Endodermal cell (in vitro differentiated cells): ENCODE measurements around the gene SH3GL1. TPM values are rescaled to one million over a fixed set of nuclear protein-coding genes. Genes with fewer than 3 reads are reported as not detected.

Source experiments
- DNase-seq: peaks from one replicate; pipeline ENCODE4 v3.0.0-alpha.2; 2017
- H3K27ac ChIP-seq: 2 replicates; pipeline ENCODE4 v1.5.1; 2013; ENCODE audit warnings: mild to moderate bottlenecking, low read depth, low read length, moderate library complexity
- H3K27me3 ChIP-seq: 2 replicates; pipeline ENCODE4 v1.6.1; 2013; ENCODE audit warnings: mild to moderate bottlenecking, low read length, moderate library complexity; ENCODE audit not compliant: insufficient read depth, control insufficient read depth, poor library complexity, severe bottlenecking
- H3K36me3 ChIP-seq: 2 replicates; pipeline ENCODE4 v1.7.0; 2013; ENCODE audit warnings: mild to moderate bottlenecking, low read length, moderate library complexity; ENCODE audit not compliant: control insufficient read depth, insufficient read depth
- H3K4me1 ChIP-seq: one replicate; pipeline ENCODE4 v1.7.0; 2013; ENCODE audit warnings: low read length; ENCODE audit not compliant: control insufficient read depth, insufficient read depth
- H3K4me3 ChIP-seq: 2 replicates; pipeline ENCODE4 v1.5.1; 2013; ENCODE audit warnings: mild to moderate bottlenecking, low read length, moderate library complexity
- H3K9ac ChIP-seq: 2 replicates; pipeline ENCODE4 v1.6.1; 2013; ENCODE audit warnings: mild to moderate bottlenecking, low read length, moderate library complexity; ENCODE audit not compliant: poor library complexity, severe bottlenecking; ENCODE audit errors: extremely low read depth
- H3K9me3 ChIP-seq: 2 replicates; pipeline ENCODE4 v1.6.1; 2013; ENCODE audit warnings: mild to moderate bottlenecking, low read length, moderate library complexity; ENCODE audit not compliant: control insufficient read depth
- H3K27ac Mint-ChIP-seq: 2 replicates; pipeline ENCODE4 v1.8.0; 2020; ENCODE audit warnings: mixed read lengths
- H3K27me3 Mint-ChIP-seq: 2 replicates; pipeline ENCODE4 v1.8.0; 2021; ENCODE audit warnings: mild to moderate bottlenecking, mixed read lengths; ENCODE audit not compliant: insufficient read depth
- H3K36me3 Mint-ChIP-seq: 2 replicates; pipeline ENCODE4 v1.8.0; 2020; ENCODE audit warnings: low read depth, mixed read lengths
- H3K4me1 Mint-ChIP-seq: 2 replicates; pipeline ENCODE4 v1.8.0; 2020; ENCODE audit warnings: mixed read lengths
- H3K4me3 Mint-ChIP-seq: 2 replicates; pipeline ENCODE4 v1.8.0; 2020; ENCODE audit warnings: mild to moderate bottlenecking, moderate library complexity, mixed read lengths
- H3K9me3 Mint-ChIP-seq: 2 replicates; pipeline ENCODE4 v1.8.0; 2020; ENCODE audit warnings: mild to moderate bottlenecking, mixed read lengths
- WGBS, 2 experiments: methylation state at CpG; one replicate each; pipeline versions ENCODE4 v1.1.5 to v1.1.7; 2013; ENCODE audit warnings: missing lambda C conversion rate in 2 of 2, mixed read lengths in 1 of 2; ENCODE audit not compliant: insufficient coverage in 1 of 2, insufficient read length in 1 of 2; 5-methylcytosine and 5-hydroxymethylcytosine counted together
- total RNA-seq, 2 donors: library from RNA; stranded (reverse); fragmentation: NEBNext Ultra II Directional in 1 of 2; extraction: Animal tissue kit (Norgen Biotek cat#: 25700) in 1 of 2; gene quantifications; 2 replicates in 1 of 2; 3 replicates in 1 of 2; pipeline ENCODE4 v1.2.1, GENCODE V29; 2021
- TF ChIP-seq, protein P1 (sequence below): fragments of 200-600 bp; sonication (generic); conservative IDR thresholded peaks from 2 replicates; pipeline ENCODE4 v1.5.0; 2021; ENCODE audit warnings: antibody characterized with exemption, mild to moderate bottlenecking

The SH3GL1 gene
- total RNA-seq, 2 donors from 2014 or later, result 76.8 to 77.0 TPM

DNA sequence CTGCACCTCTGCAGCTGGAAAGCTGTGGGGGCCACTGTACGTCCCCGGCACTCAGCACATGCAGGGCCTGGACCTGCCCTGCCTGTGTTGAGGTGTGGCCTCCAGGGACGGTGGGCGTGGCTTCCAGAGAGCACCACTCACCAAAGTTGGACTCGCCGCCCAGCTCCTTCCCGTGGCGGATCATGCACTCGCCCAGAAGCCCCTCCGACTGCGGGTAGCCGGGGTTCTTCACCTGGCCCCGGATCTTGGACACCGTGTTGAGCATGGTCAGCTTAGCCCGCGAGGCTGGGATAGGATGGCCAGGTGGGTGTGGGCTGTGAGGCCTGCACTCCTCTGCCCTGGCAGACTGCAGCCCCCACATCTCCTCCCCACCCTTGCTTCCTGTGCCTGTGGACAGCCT, 35.0 kb downstream of the SH3GL1 start:
- H3K36me3 Mint-ChIP-seq, result peaks cover 20% of the 10 kb centered on the region
- Histone ChIP-seq H3K4me1 (peaks cover 3% of the 10 kb centered on the region), H3K36me3 (peaks cover 31% of the 10 kb centered on the region), H3K27ac (peak overlapping the region; percentile 24), H3K4me3 (no peak overlapping the region), H3K9ac (no peak overlapping the region), H3K9me3 (no peaks in the 10 kb centered on the region), H3K27me3 (no peaks in the 10 kb centered on the region)
- DNase-seq, result peak; percentile 55
- TF ChIP-seq, protein P1, sequence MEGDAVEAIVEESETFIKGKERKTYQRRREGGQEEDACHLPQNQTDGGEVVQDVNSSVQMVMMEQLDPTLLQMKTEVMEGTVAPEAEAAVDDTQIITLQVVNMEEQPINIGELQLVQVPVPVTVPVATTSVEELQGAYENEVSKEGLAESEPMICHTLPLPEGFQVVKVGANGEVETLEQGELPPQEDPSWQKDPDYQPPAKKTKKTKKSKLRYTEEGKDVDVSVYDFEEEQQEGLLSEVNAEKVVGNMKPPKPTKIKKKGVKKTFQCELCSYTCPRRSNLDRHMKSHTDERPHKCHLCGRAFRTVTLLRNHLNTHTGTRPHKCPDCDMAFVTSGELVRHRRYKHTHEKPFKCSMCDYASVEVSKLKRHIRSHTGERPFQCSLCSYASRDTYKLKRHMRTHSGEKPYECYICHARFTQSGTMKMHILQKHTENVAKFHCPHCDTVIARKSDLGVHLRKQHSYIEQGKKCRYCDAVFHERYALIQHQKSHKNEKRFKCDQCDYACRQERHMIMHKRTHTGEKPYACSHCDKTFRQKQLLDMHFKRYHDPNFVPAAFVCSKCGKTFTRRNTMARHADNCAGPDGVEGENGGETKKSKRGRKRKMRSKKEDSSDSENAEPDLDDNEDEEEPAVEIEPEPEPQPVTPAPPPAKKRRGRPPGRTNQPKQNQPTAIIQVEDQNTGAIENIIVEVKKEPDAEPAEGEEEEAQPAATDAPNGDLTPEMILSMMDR, result no peak
- H3K4me3 Mint-ChIP-seq, result no peak overlapping the region
- H3K27me3 Mint-ChIP-seq, result no peaks in the 10 kb centered on the region
- no peak overlapping the region for H3K27ac Mint-ChIP-seq
- peaks cover 17% of the 10 kb centered on the region for H3K4me1 Mint-ChIP-seq
- 95 to 99% methylated on average over 12 to 16 of the region's 16 CpGs for WGBS, 2 experiments
- H3K9me3 Mint-ChIP-seq, result no peaks in the 10 kb centered on the region

DNA sequence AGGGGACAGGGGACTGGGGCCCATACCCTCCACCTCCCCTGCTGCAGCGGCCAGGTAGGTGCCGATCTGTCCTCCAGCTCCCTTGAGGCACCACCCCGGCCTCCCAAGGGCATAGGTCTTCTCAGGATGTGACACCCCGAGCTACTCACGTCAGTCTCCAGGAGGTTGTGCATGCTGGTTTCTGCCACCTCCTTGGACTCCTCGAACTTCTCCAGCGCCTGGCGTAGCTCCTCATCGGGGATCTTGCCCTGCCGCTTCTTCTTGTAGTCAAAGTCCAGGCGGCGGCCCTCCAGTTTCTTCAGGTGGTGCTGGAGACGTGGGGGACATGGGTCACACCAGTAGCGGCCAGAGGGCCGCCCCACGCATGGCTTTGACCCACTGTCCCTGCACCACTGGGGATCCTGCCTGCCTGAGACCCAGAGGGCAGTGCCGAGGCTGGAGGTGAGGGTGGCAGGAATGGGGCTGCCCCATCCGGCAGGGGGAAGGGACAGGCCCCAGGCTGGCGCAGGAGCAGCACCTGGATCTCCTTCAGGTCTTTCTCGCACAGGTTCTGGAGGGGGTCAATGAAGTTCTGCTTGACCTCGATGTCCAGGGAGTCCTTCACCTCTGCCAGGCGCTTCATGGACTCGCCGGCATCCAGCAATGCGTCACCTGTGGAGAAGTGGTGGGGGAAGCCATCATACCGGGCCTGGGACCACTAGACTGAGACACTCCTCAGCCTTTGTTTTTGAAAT, 36.6 kb downstream of the SH3GL1 start:
- Mint-ChIP-seq H3K27me3 (no peaks in the 10 kb centered on the region), H3K27ac (no peak overlapping the region), H3K9me3 (no peaks in the 10 kb centered on the region), H3K36me3 (peaks cover 26% of the 10 kb centered on the region), H3K4me1 (peaks cover 10% of the 10 kb centered on the region), H3K4me3 (no peak overlapping the region)
- Histone ChIP-seq H3K4me3 (no peak overlapping the region), H3K4me1 (peaks cover 3% of the 10 kb centered on the region), H3K27ac (peak overlapping the region; percentile 72), H3K9me3 (no peaks in the 10 kb centered on the region), H3K27me3 (no peaks in the 10 kb centered on the region), H3K36me3 (peaks cover 31% of the 10 kb centered on the region), H3K9ac (no peak overlapping the region)
- WGBS, 2 experiments, result 95 to 97% methylated on average over 17 to 26 of the region's 26 CpGs
- peak; percentile 53 for DNase-seq
- TF ChIP-seq, protein P1, result no peak

DNA sequence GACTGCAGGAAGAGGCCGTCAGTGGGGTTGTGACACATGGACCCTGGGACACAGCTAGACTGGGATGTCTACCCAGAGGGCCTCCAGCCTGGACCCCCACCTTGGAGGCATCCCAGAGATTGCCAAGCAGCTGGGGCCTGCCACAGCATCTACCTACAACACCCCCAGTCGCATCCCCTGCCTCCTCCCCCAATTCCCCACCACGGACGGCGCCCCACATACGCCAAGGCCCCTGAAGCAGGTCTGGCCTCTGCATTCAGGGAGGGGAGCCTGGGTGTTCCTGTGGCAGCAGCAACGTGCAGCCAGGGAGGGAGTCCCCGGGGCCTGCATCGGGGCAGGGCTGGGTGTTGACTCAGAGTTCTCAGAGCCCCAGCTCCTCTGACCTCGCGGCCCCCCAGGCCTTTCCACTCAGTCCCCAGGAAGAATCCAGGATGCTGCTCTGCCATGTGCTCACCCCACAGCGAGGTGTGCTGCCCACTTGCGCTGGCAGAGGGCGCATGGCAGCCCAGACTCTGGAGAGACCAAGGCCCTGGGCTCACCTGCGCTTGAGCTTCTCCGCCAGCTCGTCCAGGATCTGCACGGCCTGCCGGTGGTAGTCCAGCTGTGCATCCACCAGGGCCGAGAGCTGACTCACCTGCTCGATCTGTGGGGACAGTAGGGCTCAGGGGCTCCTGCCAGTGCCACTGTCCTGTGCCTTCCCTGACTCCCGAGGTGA, 37.4 kb downstream of the SH3GL1 start:
- 93 to 94% methylated on average over 18 to 22 of the region's 22 CpGs for WGBS, 2 experiments
- Histone ChIP-seq H3K4me1 (peaks cover 3% of the 10 kb centered on the region), H3K4me3 (no peak overlapping the region), H3K27me3 (no peaks in the 10 kb centered on the region), H3K9me3 (no peaks in the 10 kb centered on the region), H3K9ac (no peak overlapping the region), H3K36me3 (peaks cover 31% of the 10 kb centered on the region), H3K27ac (peak overlapping the region; percentile 72)
- Mint-ChIP-seq H3K27ac (no peak overlapping the region), H3K36me3 (peaks cover 24% of the 10 kb centered on the region), H3K4me1 (peaks cover 7% of the 10 kb centered on the region), H3K27me3 (no peaks in the 10 kb centered on the region), H3K4me3 (no peak overlapping the region), H3K9me3 (no peaks in the 10 kb centered on the region)
- TF ChIP-seq, protein P1, result peak; percentile 61
- DNase-seq, result peak; percentile 79
